ENCODE data around the gene SPATA22. TPM values are rescaled to one million over a fixed set of nuclear protein-coding genes. Genes with fewer than 3 reads are reported as not detected.
"Not testable (repeated sequence)": the region's sequence is repeated elsewhere in the genome, so short reads cannot be mapped to it uniquely, and the experiment has no call there.

The SPATA22 gene
- not detected in 3 replicates for total RNA-seq

DNA sequence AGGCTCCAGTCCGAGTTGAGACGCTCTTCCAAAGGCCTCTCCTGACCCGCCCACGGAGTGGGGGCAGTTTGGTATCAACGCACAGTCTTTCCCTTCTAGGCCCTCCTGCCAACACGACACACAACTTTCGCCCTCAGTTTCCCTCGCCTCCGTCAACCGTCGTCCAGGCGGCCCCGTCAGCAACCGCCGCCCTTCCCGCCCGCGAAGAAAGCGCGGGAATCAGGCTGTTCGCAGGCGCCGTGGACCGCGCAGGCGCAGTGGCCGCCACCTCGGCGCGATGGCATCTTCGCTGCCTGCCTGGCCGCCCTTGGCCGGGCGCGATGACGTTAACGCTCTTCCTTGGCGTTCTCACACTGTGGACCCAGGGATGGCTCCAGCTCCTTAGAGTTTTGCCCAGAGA lies at the start of gene SPATA22:
Gene SPATA22, minus strand, starts transcription at position 221 of the 400 bp plus-strand sequence. CDS start 2,494 bp downstream, outside the sequence.
- Mint-ChIP-seq H3K4me1 (peaks cover 8% of the 10 kb centered on the region), H3K27ac (no peak within 1 kb of the TSS), H3K27me3 (ENCODE audit: low read depth) (no peaks in the 10 kb centered on the region), H3K36me3 (no peaks in the 10 kb centered on the region), H3K4me3 (no peak within 1 kb of the TSS), H3K9me3 (no peaks in the 10 kb centered on the region)
- no peak for DNase-seq (ENCODE audit: low spot score in 2 of 2, unreplicated experiment in 2 of 2)
- no peak for TF ChIP-seq CTCF (IDR thresholded peaks at IDR 0.05; ENCODE audit: unreplicated experiment)

DNA sequence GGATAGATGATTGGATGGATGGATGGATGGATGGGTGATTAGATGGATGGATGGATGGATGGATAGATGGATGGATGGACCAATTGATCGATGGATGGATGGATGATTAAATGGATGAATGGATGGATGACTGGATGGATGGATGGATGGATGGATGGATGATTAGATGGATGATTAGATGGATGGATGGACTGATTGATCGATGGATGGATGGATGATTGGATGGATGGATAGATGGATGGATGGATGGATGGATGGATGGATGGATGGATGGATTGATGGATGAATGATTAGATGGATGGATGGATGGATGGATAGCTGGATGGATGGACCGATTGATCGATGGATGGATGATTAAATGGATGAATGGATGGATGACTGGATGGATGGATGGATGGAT lies 47.9 kb upstream of the SPATA22 start:
- not testable (repeated sequence) for H3K4me1 Mint-ChIP-seq; H3K27me3 Mint-ChIP-seq (ENCODE audit: low read depth); H3K36me3 Mint-ChIP-seq; H3K27ac Mint-ChIP-seq; H3K9me3 Mint-ChIP-seq; DNase-seq (ENCODE audit: low spot score in 2 of 2, unreplicated experiment in 2 of 2); H3K4me3 Mint-ChIP-seq

GRCh38 chr17:3514873-3515272 lies 43.3 kb upstream of the SPATA22 start:
- no peak for TF ChIP-seq CTCF (IDR thresholded peaks at IDR 0.05; ENCODE audit: unreplicated experiment)
- DNase-seq (ENCODE audit: low spot score in 2 of 2, unreplicated experiment in 2 of 2) = no peak
- Mint-ChIP-seq H3K27me3 (ENCODE audit: low read depth) (peaks cover 2% of the 10 kb centered on the region), H3K27ac (no peak overlapping the region), H3K9me3 (peaks cover 5% of the 10 kb centered on the region), H3K4me3 (no peak overlapping the region), H3K4me1 (peaks cover 8% of the 10 kb centered on the region), H3K36me3 (peaks cover 2% of the 10 kb centered on the region)

DNA sequence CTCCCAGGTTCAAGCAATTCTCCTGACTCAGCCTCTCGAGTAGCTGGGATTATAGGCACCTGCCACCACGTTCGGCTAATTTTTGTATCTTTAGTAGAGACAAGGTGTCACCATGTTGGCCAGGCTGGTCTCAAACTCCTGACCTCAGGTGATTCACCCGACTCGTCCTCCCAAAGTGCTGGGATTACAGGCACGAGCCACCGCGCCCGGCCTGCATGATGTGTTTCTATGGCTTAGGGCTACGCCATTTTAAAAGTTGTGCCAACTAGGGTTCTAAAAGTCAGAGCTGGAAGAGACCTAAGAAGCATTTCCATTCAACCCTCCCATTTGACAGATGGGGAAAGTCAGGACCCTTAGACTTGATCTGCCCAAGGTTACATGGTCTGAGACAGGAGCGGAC lies 42.5 kb upstream of the SPATA22 start:
- not testable (repeated sequence) for H3K36me3 Mint-ChIP-seq; H3K27me3 Mint-ChIP-seq (ENCODE audit: low read depth); H3K4me3 Mint-ChIP-seq; H3K27ac Mint-ChIP-seq; DNase-seq (ENCODE audit: low spot score in 2 of 2, unreplicated experiment in 2 of 2); H3K4me1 Mint-ChIP-seq
- H3K9me3 Mint-ChIP-seq = peaks cover 12% of the 10 kb centered on the region

DNA sequence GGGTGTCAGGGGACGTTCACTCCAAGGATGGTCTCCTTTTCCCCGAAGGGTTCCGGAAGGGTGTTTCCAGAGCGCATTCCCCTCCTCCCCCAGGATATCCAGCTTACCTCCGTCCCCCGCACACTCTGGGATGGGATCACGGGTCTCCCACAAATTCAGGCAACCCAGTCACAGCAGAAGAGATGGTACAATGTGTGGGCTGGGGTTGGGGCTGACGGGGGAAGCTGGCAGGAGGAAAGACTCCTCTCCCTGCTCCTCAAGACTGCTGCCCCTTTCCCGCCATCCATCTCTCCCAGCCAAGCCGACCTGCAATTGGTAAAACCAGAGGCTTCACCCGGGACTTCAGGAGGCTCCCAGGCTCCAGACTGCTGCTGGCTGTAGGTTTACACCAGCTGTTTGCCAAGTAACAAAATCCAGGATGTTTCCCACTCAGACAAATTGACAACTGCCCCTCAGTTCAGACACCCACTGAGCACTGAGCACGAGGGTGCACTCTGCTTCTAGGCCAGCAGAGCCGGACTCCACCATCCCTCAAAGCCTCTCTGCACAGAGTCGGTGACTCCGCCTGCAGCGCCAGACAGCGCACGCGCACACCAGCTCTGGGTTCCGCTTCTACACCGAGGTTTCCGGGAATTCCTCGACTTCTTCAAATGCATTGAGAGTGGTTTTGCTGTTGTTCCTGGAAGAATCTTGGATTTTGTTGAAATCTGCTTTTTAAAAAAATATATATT lies 41.9 kb upstream of the SPATA22 start:
- Mint-ChIP-seq H3K4me1 (peaks cover 8% of the 10 kb centered on the region), H3K36me3 (peaks cover 2% of the 10 kb centered on the region), H3K9me3 (peaks cover 12% of the 10 kb centered on the region), H3K27me3 (ENCODE audit: low read depth) (peaks cover 2% of the 10 kb centered on the region), H3K27ac (no peak overlapping the region), H3K4me3 (no peak overlapping the region)
- no peak for DNase-seq (ENCODE audit: low spot score in 2 of 2, unreplicated experiment in 2 of 2)
- TF ChIP-seq CTCF (IDR thresholded peaks at IDR 0.05; ENCODE audit: unreplicated experiment) = no peak

- no peak overlapping the region for H3K4me3 Mint-ChIP-seq
- H3K4me1 Mint-ChIP-seq = peaks cover 8% of the 10 kb centered on the region
- no peak for TF ChIP-seq CTCF (IDR thresholded peaks at IDR 0.05; ENCODE audit: unreplicated experiment)
- no peak for DNase-seq (ENCODE audit: low spot score in 2 of 2, unreplicated experiment in 2 of 2)
- H3K27ac Mint-ChIP-seq = no peak overlapping the region
- peaks cover 2% of the 10 kb centered on the region for H3K27me3 Mint-ChIP-seq (ENCODE audit: low read depth)
- H3K36me3 Mint-ChIP-seq = no peaks in the 10 kb centered on the region
- H3K9me3 Mint-ChIP-seq = peaks cover 8% of the 10 kb centered on the region
Observed at GRCh38 chr17:3512505-3513171, 41.0 kb upstream of the SPATA22 start.

Data from mesothelial cell of epicardium (in vitro differentiated cells).